Gastroesophageal sphincter (tissue), 4 donors: ENCODE measurements around the gene LDLRAD3. TPM values are rescaled to one million over a fixed set of nuclear protein-coding genes. Genes with fewer than 3 reads are reported as not detected.

Experiments
- ATAC-seq: fragments of 150-250 bp; one replicate; pipeline ENCODE4 v1.9.1; 2016; ENCODE audit warnings: mild to moderate bottlenecking, moderate library complexity
- H3K27ac ChIP-seq, 4 donors: fragments of 200-600 bp; sonication (generic) in 3 of 4; 1 replicate in 3 of 4; 2 replicates in 1 of 4; pipeline ENCODE4 v1.5.1; 2016 to 2019
- H3K27me3 ChIP-seq: fragments of 200-600 bp; sonication (generic); one replicate; pipeline ENCODE4 v1.5.1; 2019
- H3K36me3 ChIP-seq, 2 donors: fragments of 200-600 bp; sonication (generic); one replicate each; pipeline ENCODE4 v1.5.1; 2019; ENCODE audit warnings: control low read depth in 1 of 2
- H3K4me1 ChIP-seq, 3 donors: fragments of 200-600 bp; sonication (generic); 1 replicate in 2 of 3; 2 replicates in 1 of 3; pipeline ENCODE4 v1.5.1; 2016 to 2019; ENCODE audit warnings: control low read depth in 2 of 3
- H3K4me3 ChIP-seq, 2 donors: fragments of 200-600 bp; sonication (generic); one replicate each; pipeline ENCODE4 v1.5.1; 2019; ENCODE audit warnings: mild to moderate bottlenecking in 1 of 2, moderate library complexity in 1 of 2
- H3K9me3 ChIP-seq, 3 donors: fragments of 200-600 bp; sonication (generic); one replicate each; pipeline ENCODE4 v1.5.1; 2017 to 2019; ENCODE audit warnings: control low read depth in 2 of 3
- EP300 ChIP-seq: sonication (generic); formaldehyde crosslinking; IDR thresholded peaks from one replicate; pipeline ENCODE4 v1.6.1; 2017; ENCODE audit warnings: antibody characterized with exemption, mild to moderate bottlenecking
- POLR2A ChIP-seq, 2 donors: fragments of 450-650 bp; IDR thresholded peaks; one replicate each; pipeline ENCODE4 v1.6.1; 2017; ENCODE audit warnings: antibody characterized with exemption in 2 of 2, mild to moderate bottlenecking in 2 of 2, moderate library complexity in 1 of 2
- POLR2AphosphoS5 ChIP-seq: sonication (generic); formaldehyde crosslinking; IDR thresholded peaks from one replicate; pipeline ENCODE4 v1.6.1; 2017; ENCODE audit warnings: antibody characterized with exemption
- WGBS, 2 donors: methylation state at CpG; one replicate each; pipeline ENCODE4 v1.1.5; 2018; ENCODE audit warnings: low coverage in 1 of 2; 5-methylcytosine and 5-hydroxymethylcytosine counted together
- total RNA-seq, 4 donors: library from RNA; depleted of rRNA; stranded (reverse); fragments of >200 nt; gene quantifications; one replicate each; pipeline ENCODE4 v1.1.0, GENCODE V29; 2016
- TF ChIP-seq, protein P1 (sequence below), 4 experiments: fragments of 200-600 bp in 2 of 4; fragments of 450-650 bp in 2 of 4; sonication (generic) in 1 of 4; IDR thresholded peaks; one replicate each; pipeline ENCODE4 v1.5.1; 2017 to 2019; ENCODE audit warnings: antibody characterized with exemption in 4 of 4, mild to moderate bottlenecking in 2 of 4, moderate library complexity in 2 of 4

LDLRAD3 gene
- total RNA-seq, 4 donors from 2014 or later: 4.0 to 8.9 (median 7.2) TPM

DNA sequence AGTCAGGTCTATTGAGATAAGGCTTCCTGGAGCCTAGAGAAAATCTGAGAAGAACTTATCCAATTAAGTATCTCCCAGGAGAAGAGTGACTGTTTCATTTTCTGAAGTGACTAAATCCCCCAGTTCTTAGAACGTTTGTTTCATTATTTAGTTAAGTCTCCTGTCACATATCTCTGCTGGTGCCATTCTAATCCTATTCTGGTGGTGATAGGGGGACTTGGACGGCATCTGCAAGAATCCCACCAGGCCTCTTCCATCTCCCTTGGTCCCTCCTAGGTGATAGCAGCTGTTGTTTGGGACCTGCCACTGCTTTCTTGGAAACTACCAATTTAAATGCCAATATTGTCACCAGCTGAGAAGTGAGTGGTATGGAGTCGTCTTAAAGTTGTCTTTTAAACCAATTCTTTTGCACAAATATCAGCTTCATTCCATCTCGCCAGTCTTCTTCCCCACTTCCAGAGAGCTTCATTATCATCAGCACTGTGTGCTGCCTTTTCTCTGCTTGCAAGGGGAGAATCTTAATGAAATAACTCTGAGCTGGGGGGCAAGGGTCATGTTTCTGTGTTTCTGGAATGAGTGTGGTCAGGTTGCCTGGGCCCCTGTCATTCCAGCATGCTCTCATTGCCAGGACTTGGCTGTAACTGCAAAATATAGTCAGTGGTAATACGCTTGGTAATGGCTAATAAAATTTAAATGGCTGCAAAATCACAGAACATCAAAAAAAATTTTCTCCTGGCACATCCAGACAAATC is 104.8 kb downstream of the LDLRAD3 start:
- Histone ChIP-seq H3K4me1 (no peaks in the 10 kb centered on the region), H3K36me3 (no peaks in the 10 kb centered on the region), H3K4me3 (no peak overlapping the region), H3K27ac (no peak overlapping the region), H3K27me3 (no peaks in the 10 kb centered on the region), H3K9me3 (peaks cover 0 to 5% (median 0%) of the 10 kb centered on the region in 3 donors)
- no peak for TF ChIP-seq EP300
- no peak for TF ChIP-seq POLR2AphosphoS5
- TF ChIP-seq, protein P1, sequence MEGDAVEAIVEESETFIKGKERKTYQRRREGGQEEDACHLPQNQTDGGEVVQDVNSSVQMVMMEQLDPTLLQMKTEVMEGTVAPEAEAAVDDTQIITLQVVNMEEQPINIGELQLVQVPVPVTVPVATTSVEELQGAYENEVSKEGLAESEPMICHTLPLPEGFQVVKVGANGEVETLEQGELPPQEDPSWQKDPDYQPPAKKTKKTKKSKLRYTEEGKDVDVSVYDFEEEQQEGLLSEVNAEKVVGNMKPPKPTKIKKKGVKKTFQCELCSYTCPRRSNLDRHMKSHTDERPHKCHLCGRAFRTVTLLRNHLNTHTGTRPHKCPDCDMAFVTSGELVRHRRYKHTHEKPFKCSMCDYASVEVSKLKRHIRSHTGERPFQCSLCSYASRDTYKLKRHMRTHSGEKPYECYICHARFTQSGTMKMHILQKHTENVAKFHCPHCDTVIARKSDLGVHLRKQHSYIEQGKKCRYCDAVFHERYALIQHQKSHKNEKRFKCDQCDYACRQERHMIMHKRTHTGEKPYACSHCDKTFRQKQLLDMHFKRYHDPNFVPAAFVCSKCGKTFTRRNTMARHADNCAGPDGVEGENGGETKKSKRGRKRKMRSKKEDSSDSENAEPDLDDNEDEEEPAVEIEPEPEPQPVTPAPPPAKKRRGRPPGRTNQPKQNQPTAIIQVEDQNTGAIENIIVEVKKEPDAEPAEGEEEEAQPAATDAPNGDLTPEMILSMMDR (IDR thresholded peaks at IDR 0.05): no peak
- no peak for TF ChIP-seq POLR2A (IDR thresholded peaks at IDR 0.05)
- ATAC-seq: no peak
- WGBS, 2 donors: 78 to 86% methylated on average over 4 to 5 of the region's 5 CpGs

DNA sequence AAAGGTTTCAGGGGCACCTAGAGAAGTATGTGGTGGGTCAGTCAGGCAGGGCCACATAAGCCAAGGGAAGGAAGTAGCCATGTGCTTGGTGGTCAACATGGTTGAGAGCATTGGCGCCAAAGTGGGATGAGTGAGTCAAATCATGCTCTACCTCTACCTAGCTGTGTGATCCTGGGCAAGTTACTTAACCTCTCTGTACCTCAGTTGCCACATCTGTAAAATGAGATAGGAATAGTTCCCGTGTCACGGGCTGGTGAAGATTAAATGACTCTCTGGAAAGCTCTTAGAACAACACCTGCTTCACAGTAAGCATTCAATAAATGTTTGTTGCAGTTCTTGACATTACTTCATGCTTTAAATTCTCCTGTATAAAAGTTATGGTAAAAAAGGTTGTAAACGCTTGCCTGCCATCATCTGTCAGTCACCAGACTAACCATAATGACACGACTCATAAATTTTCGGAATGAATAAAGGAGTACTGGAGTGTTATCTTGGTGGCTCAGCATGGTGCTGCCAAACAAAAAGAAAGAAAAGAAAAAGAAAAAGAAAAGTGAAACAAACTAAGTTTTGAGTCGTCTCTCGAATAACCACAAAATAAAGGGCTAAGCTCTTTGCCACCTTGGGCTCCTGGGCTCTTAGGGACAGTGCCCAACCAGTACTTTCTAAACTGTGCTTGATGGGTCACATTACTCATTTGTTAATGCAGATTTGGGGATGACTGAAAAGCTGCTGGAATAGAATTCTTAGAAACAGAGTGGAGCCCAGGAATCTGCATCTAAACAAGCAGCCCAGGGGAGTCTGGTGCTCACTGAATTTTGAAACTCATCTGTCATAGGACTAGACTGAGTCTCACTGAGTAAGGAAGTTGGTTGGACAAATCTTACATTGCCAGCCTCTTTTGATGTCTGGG is 107.6 kb downstream of the LDLRAD3 start:
- 90 to 95% methylated on average over 6 to 8 of the region's 8 CpGs for WGBS, 2 donors
- no peak overlapping the region for H3K4me3 ChIP-seq
- H3K9me3 ChIP-seq: peaks cover 0 to 5% (median 0%) of the 10 kb centered on the region in 3 donors
- H3K4me1 ChIP-seq: no peaks in the 10 kb centered on the region
- TF ChIP-seq POLR2A (IDR thresholded peaks at IDR 0.05): no peak
- TF ChIP-seq EP300: no peak
- TF ChIP-seq POLR2AphosphoS5: no peak
- TF ChIP-seq, protein P1 (IDR thresholded peaks at IDR 0.05): no peak
- H3K27ac ChIP-seq: no peak overlapping the region
- ATAC-seq: no peak
- H3K27me3 ChIP-seq: no peaks in the 10 kb centered on the region
- no peaks in the 10 kb centered on the region for H3K36me3 ChIP-seq

DNA sequence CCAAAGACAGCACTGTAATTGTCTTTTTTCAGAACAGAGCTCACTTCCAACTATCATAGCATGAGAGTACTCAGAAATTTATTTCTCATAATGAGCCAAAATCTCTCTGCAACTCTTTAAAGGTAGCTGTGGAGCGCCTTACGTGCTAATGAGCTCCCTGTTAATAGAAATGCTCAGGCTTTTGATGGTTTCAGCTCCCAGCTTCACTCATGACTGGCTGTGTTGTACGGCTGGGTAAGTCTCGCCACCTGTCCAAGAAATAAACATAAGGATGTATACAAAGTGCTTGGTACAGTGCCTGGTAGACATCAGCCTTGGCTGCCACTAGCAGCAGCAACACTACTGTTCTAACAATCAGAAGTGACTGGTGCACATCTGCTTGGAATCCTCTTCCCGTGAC is 109.4 kb downstream of the LDLRAD3 start:
- Histone ChIP-seq H3K27me3 (no peaks in the 10 kb centered on the region), H3K36me3 (no peaks in the 10 kb centered on the region), H3K4me3 (no peak overlapping the region), H3K27ac (no peak overlapping the region), H3K4me1 (no peaks in the 10 kb centered on the region), H3K9me3 (peaks cover 0 to 5% (median 0%) of the 10 kb centered on the region in 3 donors)
- WGBS, 2 donors: 66 to 88% methylated on average over 3 to 4 of the region's 5 CpGs
- ATAC-seq: no peak
- no peak for TF ChIP-seq POLR2AphosphoS5
- TF ChIP-seq, protein P1 (IDR thresholded peaks at IDR 0.05): no peak
- no peak for TF ChIP-seq POLR2A (IDR thresholded peaks at IDR 0.05)
- TF ChIP-seq EP300: no peak

DNA sequence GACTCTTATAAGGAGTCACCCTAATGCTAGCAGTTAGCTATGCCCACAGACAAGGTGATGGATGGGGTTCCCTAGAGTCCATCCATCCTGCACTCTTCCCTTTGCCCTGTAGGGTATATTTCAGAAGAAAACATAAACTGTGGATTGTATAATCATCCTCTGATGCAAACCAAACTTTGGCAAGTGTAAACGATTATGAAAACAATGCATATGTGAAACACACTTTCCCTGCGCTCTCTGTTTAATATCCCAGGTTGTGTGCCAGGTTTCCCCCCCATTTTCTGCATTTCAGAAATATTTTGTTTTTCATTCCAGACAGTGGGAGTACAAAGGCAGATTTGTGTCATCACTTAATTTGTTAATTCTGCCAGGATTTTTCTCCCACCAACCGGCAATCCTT is 110.0 kb downstream of the LDLRAD3 start:
- H3K27me3 ChIP-seq: no peaks in the 10 kb centered on the region
- WGBS, 2 donors: 68 to 69% methylated on average over 2 to 3 of the region's 3 CpGs
- no peaks in the 10 kb centered on the region for H3K4me1 ChIP-seq
- no peaks in the 10 kb centered on the region for H3K36me3 ChIP-seq
- H3K27ac ChIP-seq: no peak overlapping the region
- TF ChIP-seq POLR2A (IDR thresholded peaks at IDR 0.05): no peak
- no peak for TF ChIP-seq EP300
- no peak for TF ChIP-seq POLR2AphosphoS5
- TF ChIP-seq, protein P1 (IDR thresholded peaks at IDR 0.05): no peak
- no peak for ATAC-seq
- H3K9me3 ChIP-seq: peaks cover 0 to 5% (median 0%) of the 10 kb centered on the region in 3 donors
- H3K4me3 ChIP-seq: no peak overlapping the region
